ENCODE results near the gene DNAAF1. TPM values are rescaled to one million over a fixed set of nuclear protein-coding genes. Genes with fewer than 3 reads are reported as not detected.

DNAAF1 gene
- total RNA-seq, 1 donor, result 0.36 TPM

- Histone ChIP-seq H3K79me2 (ENCODE audit: insufficient read depth, low read length) (no peaks in the 10 kb centered on the region), H3K4me1 (ENCODE audit: insufficient read depth, low read length) (peaks cover 5% of the 10 kb centered on the region), H2AFZ (ENCODE audit: low read length) (no peak overlapping the region), H3K4me3 (ENCODE audit: insufficient read depth, low read length) (no peak overlapping the region), H3K36me3 (ENCODE audit: insufficient read depth, low read length) (no peaks in the 10 kb centered on the region), H3K27me3 (ENCODE audit: insufficient read depth, low read length) (peaks cover 32% of the 10 kb centered on the region), H3K27ac (ENCODE audit: low read depth, low read length) (no peak overlapping the region), H4K20me1 (ENCODE audit: insufficient read depth, low read length) (no peaks in the 10 kb centered on the region), H3K9me3 (ENCODE audit: low read depth, low read length) (no peaks in the 10 kb centered on the region), H3K4me2 (ENCODE audit: insufficient read depth, low read length) (no peak overlapping the region)
- no peak for TF ChIP-seq CTCF (IDR thresholded peaks at IDR 0.05; ENCODE audit: extremely low read depth, low read depth, low read length)
- no peak for DNase-seq (ENCODE audit: insufficient read length, low spot score, missing footprints)
These were observed 11.3 kb downstream of the DNAAF1 start for GRCh38 chr16:84156342-84156784.

DNA sequence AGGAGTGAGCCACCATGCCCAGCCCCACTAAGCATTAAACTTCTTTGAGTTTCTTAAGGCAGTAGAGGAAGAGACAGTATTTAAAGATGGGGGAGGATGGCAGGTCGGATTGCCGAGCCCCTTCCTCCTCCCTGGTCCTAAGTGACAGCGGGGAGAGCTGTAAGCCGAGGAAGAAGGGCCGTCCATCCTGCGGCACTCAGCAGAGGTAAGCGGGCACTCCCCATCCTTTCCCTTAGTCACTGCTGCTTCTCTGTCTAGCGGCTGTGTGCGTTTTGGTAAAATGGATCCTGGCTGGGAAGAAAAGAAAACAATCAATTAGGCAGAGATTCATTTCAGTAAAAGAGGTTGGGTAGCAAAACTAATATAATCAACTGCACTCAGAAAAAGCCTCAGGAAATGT lies 13.9 kb downstream of the DNAAF1 start:
- H3K4me3 ChIP-seq (ENCODE audit: insufficient read depth, low read length), result no peak overlapping the region
- no peaks in the 10 kb centered on the region for H3K79me2 ChIP-seq (ENCODE audit: insufficient read depth, low read length)
- no peaks in the 10 kb centered on the region for H4K20me1 ChIP-seq (ENCODE audit: insufficient read depth, low read length)
- no peak overlapping the region for H2AFZ ChIP-seq (ENCODE audit: low read length)
- no peaks in the 10 kb centered on the region for H3K36me3 ChIP-seq (ENCODE audit: insufficient read depth, low read length)
- no peak overlapping the region for H3K4me2 ChIP-seq (ENCODE audit: insufficient read depth, low read length)
- peaks cover 33% of the 10 kb centered on the region for H3K27me3 ChIP-seq (ENCODE audit: insufficient read depth, low read length)
- H3K4me1 ChIP-seq (ENCODE audit: insufficient read depth, low read length), result peaks cover 1% of the 10 kb centered on the region
- DNase-seq (ENCODE audit: insufficient read length, low spot score, missing footprints), result no peak
- H3K9me3 ChIP-seq (ENCODE audit: low read depth, low read length), result no peaks in the 10 kb centered on the region
- no peak overlapping the region for H3K27ac ChIP-seq (ENCODE audit: low read depth, low read length)
- TF ChIP-seq CTCF (IDR thresholded peaks at IDR 0.05; ENCODE audit: extremely low read depth, low read depth, low read length), result no peak

DNA sequence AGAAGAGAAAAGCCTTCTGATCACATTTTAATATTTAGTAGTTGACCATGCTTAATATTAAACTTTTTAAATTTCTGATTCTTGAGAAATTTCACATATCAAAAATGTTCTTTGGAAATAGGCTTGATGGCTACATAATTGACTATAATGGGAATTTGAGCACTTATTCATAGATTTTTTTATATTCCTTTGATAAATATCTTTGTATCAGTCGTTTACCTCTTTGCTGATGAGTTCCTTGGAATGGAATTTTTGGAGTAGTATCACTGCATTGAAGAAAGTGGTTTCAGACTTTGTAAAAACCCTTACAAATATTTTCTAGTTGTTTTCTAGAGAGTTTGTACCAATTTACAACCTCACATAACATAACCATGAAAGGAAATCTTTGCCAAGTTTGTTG lies 14.7 kb downstream of the DNAAF1 start:
- H3K9me3 ChIP-seq (ENCODE audit: low read depth, low read length), result no peaks in the 10 kb centered on the region
- no peak for TF ChIP-seq CTCF (IDR thresholded peaks at IDR 0.05; ENCODE audit: extremely low read depth, low read depth, low read length)

GRCh38 chr16:84161037-84161436 lies 15.9 kb downstream of the DNAAF1 start:
- Histone ChIP-seq H3K27me3 (ENCODE audit: insufficient read depth, low read length) (peaks cover 48% of the 10 kb centered on the region), H3K27ac (ENCODE audit: low read depth, low read length) (no peak overlapping the region), H3K9me3 (ENCODE audit: low read depth, low read length) (no peaks in the 10 kb centered on the region), H4K20me1 (ENCODE audit: insufficient read depth, low read length) (no peaks in the 10 kb centered on the region), H2AFZ (ENCODE audit: low read length) (no peak overlapping the region), H3K4me3 (ENCODE audit: insufficient read depth, low read length) (no peak overlapping the region), H3K79me2 (ENCODE audit: insufficient read depth, low read length) (no peaks in the 10 kb centered on the region), H3K36me3 (ENCODE audit: insufficient read depth, low read length) (no peaks in the 10 kb centered on the region), H3K4me1 (ENCODE audit: insufficient read depth, low read length) (no peaks in the 10 kb centered on the region), H3K4me2 (ENCODE audit: insufficient read depth, low read length) (no peak overlapping the region)
- no peak for DNase-seq (ENCODE audit: insufficient read length, low spot score, missing footprints)
- TF ChIP-seq CTCF (IDR thresholded peaks at IDR 0.05; ENCODE audit: extremely low read depth, low read depth, low read length), result no peak

More for the DNA sequence above, 14.7 kb downstream of the DNAAF1 start:
- Histone ChIP-seq H3K79me2 (ENCODE audit: insufficient read depth, low read length) (no peaks in the 10 kb centered on the region), H3K27me3 (ENCODE audit: insufficient read depth, low read length) (peaks cover 40% of the 10 kb centered on the region), H3K4me1 (ENCODE audit: insufficient read depth, low read length) (no peaks in the 10 kb centered on the region), H2AFZ (ENCODE audit: low read length) (no peak overlapping the region), H3K27ac (ENCODE audit: low read depth, low read length) (no peak overlapping the region), H4K20me1 (ENCODE audit: insufficient read depth, low read length) (no peaks in the 10 kb centered on the region), H3K4me3 (ENCODE audit: insufficient read depth, low read length) (no peak overlapping the region), H3K36me3 (ENCODE audit: insufficient read depth, low read length) (no peaks in the 10 kb centered on the region), H3K4me2 (ENCODE audit: insufficient read depth, low read length) (no peak overlapping the region)
- peak; percentile 17 for DNase-seq (ENCODE audit: insufficient read length, low spot score, missing footprints)
